ENCODE results near the gene MAEA. TPM values are rescaled to one million over a fixed set of nuclear protein-coding genes. Genes with fewer than 3 reads are reported as not detected.

Gene MAEA
- total RNA-seq, 1 donor from 2014 or later: 72.3 TPM

GRCh38 chr4:1312821-1313640, 23.3 kb downstream of the MAEA start:
- no peak for DNase-seq (ENCODE audit: low read depth)
- H3K4me3 ChIP-seq (ENCODE audit: low read depth, low read length): no peak overlapping the region
- TF ChIP-seq CTCF (conservative IDR thresholded peaks at IDR 0.05; ENCODE audit: low read depth, low read length): no peak

- no peak for TF ChIP-seq CTCF (conservative IDR thresholded peaks at IDR 0.05; ENCODE audit: low read depth, low read length)
- DNase-seq (ENCODE audit: low read depth): no peak
Observed at GRCh38 chr4:1315306-1315705, 25.6 kb downstream of the MAEA start.

DNA sequence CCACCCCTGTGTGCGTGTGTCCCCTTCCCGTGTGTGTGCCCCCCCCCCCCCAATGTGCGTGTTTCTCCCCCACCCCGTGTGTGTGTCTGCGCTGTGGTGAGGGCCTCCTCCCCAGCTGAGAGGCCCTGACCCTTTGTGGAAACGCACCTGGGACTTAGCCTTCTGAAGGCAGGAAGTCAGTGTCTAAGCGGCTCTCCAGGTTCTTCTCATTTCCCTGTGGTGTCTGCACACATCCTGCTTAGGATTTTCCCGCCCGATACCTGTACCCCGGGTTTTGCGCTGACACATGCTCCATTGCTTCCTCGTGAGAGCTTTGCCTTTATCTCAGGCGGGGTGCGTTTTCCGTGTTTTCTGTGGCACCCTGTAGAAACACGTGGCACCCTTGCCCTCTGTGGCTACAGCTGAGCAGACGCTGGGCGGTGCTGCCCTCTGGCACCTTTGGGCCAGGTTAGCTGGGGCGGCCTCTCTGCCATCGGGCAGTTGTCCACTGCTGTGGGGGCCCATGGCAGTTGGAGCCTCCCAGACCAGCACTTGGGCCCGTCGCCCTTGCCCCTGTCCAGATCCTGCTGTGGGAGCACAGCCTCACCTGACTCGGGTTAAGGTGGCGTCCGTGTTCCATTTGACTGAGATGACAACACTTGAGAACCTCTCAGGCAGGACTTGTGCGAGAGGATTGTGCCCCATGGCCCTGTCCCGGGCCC, 26.3 kb downstream of the MAEA start:
- no peak overlapping the region for H3K4me3 ChIP-seq (ENCODE audit: low read depth, low read length)
- no peak for TF ChIP-seq CTCF (conservative IDR thresholded peaks at IDR 0.05; ENCODE audit: low read depth, low read length)
- no peak for DNase-seq (ENCODE audit: low read depth)

More at GRCh38 chr4:1315306-1315705, 25.6 kb downstream of the MAEA start:
- H3K4me3 ChIP-seq (ENCODE audit: low read depth, low read length): no peak overlapping the region

DNA sequence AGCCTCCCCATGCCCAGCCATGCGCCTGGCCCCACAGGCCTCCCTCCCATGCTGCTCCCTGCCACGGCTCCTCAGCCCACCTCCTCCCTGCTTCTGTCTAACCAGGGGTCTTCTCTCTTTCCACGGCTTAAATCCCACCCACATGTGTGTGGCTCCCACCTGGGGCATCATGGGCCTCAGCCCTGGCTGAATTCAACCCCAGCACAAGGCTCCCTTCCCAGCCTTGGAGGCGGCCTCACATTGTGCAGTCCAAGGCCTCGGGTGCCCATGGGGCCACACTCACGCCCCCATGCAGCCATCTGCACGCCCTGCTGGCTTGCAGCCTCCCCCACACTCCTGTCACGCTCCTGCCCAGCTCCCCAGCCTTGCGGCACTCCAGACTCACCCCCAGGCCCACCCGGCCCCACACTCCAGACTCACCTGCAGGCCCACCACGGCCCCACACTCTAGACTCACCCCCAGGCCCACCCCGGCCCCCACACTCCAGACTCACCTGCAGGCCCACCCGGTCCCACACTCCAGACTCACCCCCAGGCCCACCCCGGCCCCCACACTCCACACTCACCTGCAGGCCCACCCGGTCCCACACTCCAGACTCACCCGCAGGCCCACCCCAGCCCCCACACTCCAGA, 27.0 kb downstream of the MAEA start:
- no peak for DNase-seq (ENCODE audit: low read depth)
- no peak for TF ChIP-seq CTCF (conservative IDR thresholded peaks at IDR 0.05; ENCODE audit: low read depth, low read length)
- H3K4me3 ChIP-seq (ENCODE audit: low read depth, low read length): no peak overlapping the region

- DNase-seq (ENCODE audit: low read depth): no peak
- no peak for TF ChIP-seq CTCF (conservative IDR thresholded peaks at IDR 0.05; ENCODE audit: low read depth, low read length)
- no peak overlapping the region for H3K4me3 ChIP-seq (ENCODE audit: low read depth, low read length)
Observed at GRCh38 chr4:1317177-1318045, 27.7 kb downstream of the MAEA start.

DNA sequence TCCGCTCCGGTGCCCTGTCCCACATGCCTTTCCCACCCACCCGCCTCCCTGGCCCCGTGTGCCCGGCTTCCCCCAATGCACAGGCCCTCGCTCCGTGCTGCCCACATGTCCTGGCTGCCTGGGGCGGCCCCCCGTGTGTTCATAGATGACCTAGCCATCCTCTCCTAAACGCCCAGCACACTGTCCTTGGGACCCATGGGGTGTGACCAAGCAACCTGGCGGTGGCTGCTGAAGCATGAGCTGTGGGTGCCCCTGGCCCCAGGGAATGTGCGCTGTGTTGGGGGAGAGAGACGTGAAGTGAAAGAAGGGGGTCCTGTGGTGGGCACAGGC, 28.3 kb downstream of the MAEA start:
- TF ChIP-seq CTCF (conservative IDR thresholded peaks at IDR 0.05; ENCODE audit: low read depth, low read length): no peak
- no peak for DNase-seq (ENCODE audit: low read depth)
- no peak overlapping the region for H3K4me3 ChIP-seq (ENCODE audit: low read depth, low read length)
